ENCODE data around the gene PPFIA2.

Gene PPFIA2

GRCh38 chr12:81245458-81245857, 513.7 kb downstream of the PPFIA2 start:
- no peaks in the 10 kb centered on the region for H3K9me3 ChIP-seq
- H3K4me3 ChIP-seq (ENCODE audit: low read depth in 1 of 2, low read length in 1 of 2), result no peak overlapping the region
- no peaks in the 10 kb centered on the region for H3K27me3 ChIP-seq
- TF ChIP-seq CTCF (IDR thresholded peaks at IDR 0.05), result no peak
- no peaks in the 10 kb centered on the region for H3K4me1 ChIP-seq (ENCODE audit: control insufficient read depth in 1 of 2, insufficient read depth in 1 of 2, low read depth in 1 of 2, low read length in 1 of 2)
- H3K27ac ChIP-seq, result no peak overlapping the region
- H3K36me3 ChIP-seq, result no peaks in the 10 kb centered on the region

GRCh38 chr12:81231574-81232368, 527.4 kb downstream of the PPFIA2 start:
- no peak for TF ChIP-seq CTCF (IDR thresholded peaks at IDR 0.05)
- no peaks in the 10 kb centered on the region for H3K36me3 ChIP-seq

GRCh38 chr12:81229759-81230158, 529.4 kb downstream of the PPFIA2 start:
- Histone ChIP-seq H3K4me3 (ENCODE audit: low read depth in 1 of 2, low read length in 1 of 2) (no peak overlapping the region), H3K4me1 (ENCODE audit: control insufficient read depth in 1 of 2, insufficient read depth in 1 of 2, low read depth in 1 of 2, low read length in 1 of 2) (no peaks in the 10 kb centered on the region), H3K27ac (no peak overlapping the region), H3K27me3 (no peaks in the 10 kb centered on the region), H3K9me3 (no peaks in the 10 kb centered on the region), H3K36me3 (no peaks in the 10 kb centered on the region)
- no peak for TF ChIP-seq CTCF (IDR thresholded peaks at IDR 0.05)

More at GRCh38 chr12:81231574-81232368, 527.4 kb downstream of the PPFIA2 start:
- H3K27ac ChIP-seq, result no peak overlapping the region
- no peaks in the 10 kb centered on the region for H3K9me3 ChIP-seq
- H3K27me3 ChIP-seq, result no peaks in the 10 kb centered on the region
- no peaks in the 10 kb centered on the region for H3K4me1 ChIP-seq (ENCODE audit: control insufficient read depth in 1 of 2, insufficient read depth in 1 of 2, low read depth in 1 of 2, low read length in 1 of 2)
- no peak overlapping the region for H3K4me3 ChIP-seq (ENCODE audit: low read depth in 1 of 2, low read length in 1 of 2)

GRCh38 chr12:81224626-81225025, 534.5 kb downstream of the PPFIA2 start:
- Histone ChIP-seq H3K9me3 (no peaks in the 10 kb centered on the region), H3K4me3 (ENCODE audit: low read depth in 1 of 2, low read length in 1 of 2) (no peak overlapping the region), H3K27me3 (no peaks in the 10 kb centered on the region), H3K4me1 (ENCODE audit: control insufficient read depth in 1 of 2, insufficient read depth in 1 of 2, low read depth in 1 of 2, low read length in 1 of 2) (no peaks in the 10 kb centered on the region), H3K27ac (no peak overlapping the region), H3K36me3 (no peaks in the 10 kb centered on the region)
- TF ChIP-seq CTCF (IDR thresholded peaks at IDR 0.05), result no peak

- H3K27ac ChIP-seq, result no peak overlapping the region
- no peaks in the 10 kb centered on the region for H3K4me1 ChIP-seq (ENCODE audit: control insufficient read depth in 1 of 2, insufficient read depth in 1 of 2, low read depth in 1 of 2, low read length in 1 of 2)
- TF ChIP-seq CTCF (IDR thresholded peaks at IDR 0.05), result no peak
- H3K4me3 ChIP-seq (ENCODE audit: low read depth in 1 of 2, low read length in 1 of 2), result no peak overlapping the region
- no peaks in the 10 kb centered on the region for H3K27me3 ChIP-seq
- H3K9me3 ChIP-seq, result no peaks in the 10 kb centered on the region
- no peaks in the 10 kb centered on the region for H3K36me3 ChIP-seq
These were observed 536.1 kb downstream of the PPFIA2 start for GRCh38 chr12:81222846-81223592.
